ENCODE measurements around the gene TBCCD1.

DNA sequence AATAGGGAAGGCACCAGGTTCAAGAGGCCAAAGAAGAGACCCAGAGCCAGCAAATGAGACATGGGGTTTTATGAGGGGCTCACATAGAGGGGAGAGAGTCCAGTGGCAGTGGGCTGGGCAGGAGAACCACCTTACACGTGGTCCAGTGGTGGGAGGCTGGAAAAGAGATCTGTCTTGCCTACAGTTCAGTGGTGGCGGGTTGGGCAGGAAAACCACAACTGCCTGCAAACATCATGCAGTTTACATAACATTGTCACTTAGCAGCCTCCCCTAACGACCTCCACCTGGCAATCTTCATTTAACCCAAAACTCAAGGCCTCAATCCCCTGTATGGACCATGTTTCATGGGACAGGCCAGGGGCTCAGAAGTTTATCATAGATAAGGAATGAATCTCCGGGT is 52.0 kb downstream of the TBCCD1 start:
- no peak for TF ChIP-seq POLR2A (IDR thresholded peaks at IDR 0.05)
- TF ChIP-seq, protein P1, sequence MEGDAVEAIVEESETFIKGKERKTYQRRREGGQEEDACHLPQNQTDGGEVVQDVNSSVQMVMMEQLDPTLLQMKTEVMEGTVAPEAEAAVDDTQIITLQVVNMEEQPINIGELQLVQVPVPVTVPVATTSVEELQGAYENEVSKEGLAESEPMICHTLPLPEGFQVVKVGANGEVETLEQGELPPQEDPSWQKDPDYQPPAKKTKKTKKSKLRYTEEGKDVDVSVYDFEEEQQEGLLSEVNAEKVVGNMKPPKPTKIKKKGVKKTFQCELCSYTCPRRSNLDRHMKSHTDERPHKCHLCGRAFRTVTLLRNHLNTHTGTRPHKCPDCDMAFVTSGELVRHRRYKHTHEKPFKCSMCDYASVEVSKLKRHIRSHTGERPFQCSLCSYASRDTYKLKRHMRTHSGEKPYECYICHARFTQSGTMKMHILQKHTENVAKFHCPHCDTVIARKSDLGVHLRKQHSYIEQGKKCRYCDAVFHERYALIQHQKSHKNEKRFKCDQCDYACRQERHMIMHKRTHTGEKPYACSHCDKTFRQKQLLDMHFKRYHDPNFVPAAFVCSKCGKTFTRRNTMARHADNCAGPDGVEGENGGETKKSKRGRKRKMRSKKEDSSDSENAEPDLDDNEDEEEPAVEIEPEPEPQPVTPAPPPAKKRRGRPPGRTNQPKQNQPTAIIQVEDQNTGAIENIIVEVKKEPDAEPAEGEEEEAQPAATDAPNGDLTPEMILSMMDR (IDR thresholded peaks at IDR 0.05): no peak

Measured in lower leg skin (tissue), 3 donors.